ENCODE data around the gene SAMD4A. TPM values are rescaled to one million over a fixed set of nuclear protein-coding genes. Genes with fewer than 3 reads are reported as not detected.
A peak's percentile ranks its signal among the peaks of the same experiment; 100 is the strongest.

Gene SAMD4A
- 10 to 100 TPM; 15.3 to 40.2 (median 22.3) TPM for total RNA-seq

GRCh38 chr14:54566410-54567223 is at the start of gene SAMD4A:
Gene SAMD4A (plus strand): TSS chr14:54567128. CDS start chr14:54567917, 789 bp downstream.
- no peaks in the 10 kb centered on the region for H3K9me3 ChIP-seq
- no peaks in the 10 kb centered on the region for H3K36me3 ChIP-seq
- H3K27ac ChIP-seq: peak within 1 kb of the TSS; percentile 97 to 99 (median 98)
- peak within 1 kb of the TSS; percentile 51 to 77 (median 70) for H3K4me3 ChIP-seq
- in situ Hi-C loops (cut with MboI; ENCODE audit: low pct_ligation_motif_present in 1 of 4, low pct_unique_long_range_greater_than_20kb in 1 of 4, low sequenced_read_pairs in 3 of 4) (no loop called here), intact Hi-C loops (cut with DNase I; ENCODE audit: low total_unique reads) (loop anchor here (5.0 kb wide), 2 partner anchors 106 to 126 kb away; no protein-coding TSS in a partner anchor)
- H3K4me1 ChIP-seq: peaks cover 0 to 35% (median 28%) of the 10 kb centered on the region in 4 donors
- WGBS, 2 donors (ENCODE audit: low coverage in 1 of 2): 1% methylated on average over 43 of the region's 91 CpGs; no CpG with 5 or more reads in 1 of the 2 donors
- no peaks in the 10 kb centered on the region for H3K27me3 ChIP-seq
- no peak for TF ChIP-seq EP300 (IDR thresholded peaks at IDR 0.05; ENCODE audit: low read depth)
- TF ChIP-seq POLR2A (IDR thresholded peaks at IDR 0.05): peak; percentile 48
- peak; percentile 14 to 57 (median 43) for TF ChIP-seq POLR2AphosphoS5 (IDR thresholded peaks at IDR 0.05)
- peak in 2 of 5 experiments; percentile 18 to 32 for TF ChIP-seq CTCF (IDR thresholded peaks at IDR 0.05)
- DNase-seq: peak; percentile 75

- Histone ChIP-seq H3K27me3 (no peaks in the 10 kb centered on the region), H3K27ac (no peak overlapping the region), H3K4me3 (no peak overlapping the region), H3K36me3 (peaks cover 0 to 20% (median 6%) of the 10 kb centered on the region in 4 donors), H3K9me3 (no peaks in the 10 kb centered on the region), H3K4me1 (peaks cover 0 to 8% (median 1%) of the 10 kb centered on the region in 4 donors)
- WGBS, 2 donors (ENCODE audit: low coverage in 1 of 2): 94 to 100% methylated on average over 1 to 4 of the region's 4 CpGs
- in situ Hi-C loops (cut with MboI; ENCODE audit: low pct_ligation_motif_present in 1 of 4, low pct_unique_long_range_greater_than_20kb in 1 of 4, low sequenced_read_pairs in 3 of 4): no loop called here
- intact Hi-C loops (cut with DNase I; ENCODE audit: low total_unique reads): no loop called here
- TF ChIP-seq POLR2A (IDR thresholded peaks at IDR 0.05) (no peak), CTCF (IDR thresholded peaks at IDR 0.05) (no peak), EP300 (IDR thresholded peaks at IDR 0.05; ENCODE audit: low read depth) (no peak), POLR2AphosphoS5 (IDR thresholded peaks at IDR 0.05) (no peak)
- DNase-seq: no peak
These were observed 42.5 kb upstream of the SAMD4A start for GRCh38 chr14:54524410-54524809.

- 81 to 84% methylated on average over 2 of the region's 2 CpGs for WGBS, 2 donors (ENCODE audit: low coverage in 1 of 2)
- Histone ChIP-seq H3K27ac (peak overlapping the region in 1 of 4 donors; percentile 12), H3K9me3 (no peaks in the 10 kb centered on the region), H3K36me3 (peaks cover 0 to 8% (median 3%) of the 10 kb centered on the region in 4 donors), H3K27me3 (no peaks in the 10 kb centered on the region), H3K4me3 (no peak overlapping the region), H3K4me1 (peaks cover 0 to 16% (median 4%) of the 10 kb centered on the region in 4 donors)
- in situ Hi-C loops (cut with MboI; ENCODE audit: low pct_ligation_motif_present in 1 of 4, low pct_unique_long_range_greater_than_20kb in 1 of 4, low sequenced_read_pairs in 3 of 4): no loop called here
- TF ChIP-seq POLR2A (IDR thresholded peaks at IDR 0.05): no peak
- TF ChIP-seq POLR2AphosphoS5 (IDR thresholded peaks at IDR 0.05): no peak
- TF ChIP-seq EP300 (IDR thresholded peaks at IDR 0.05; ENCODE audit: low read depth): no peak
- TF ChIP-seq CTCF (IDR thresholded peaks at IDR 0.05): no peak
- intact Hi-C loops (cut with DNase I; ENCODE audit: low total_unique reads): no loop called here
- DNase-seq: no peak
These were observed 38.0 kb upstream of the SAMD4A start for GRCh38 chr14:54528973-54529372.

- Histone ChIP-seq H3K27me3 (no peaks in the 10 kb centered on the region), H3K27ac (peak overlapping the region in 1 of 4 donors; percentile 12), H3K36me3 (peaks cover 0 to 5% (median 1%) of the 10 kb centered on the region in 4 donors), H3K9me3 (no peaks in the 10 kb centered on the region), H3K4me1 (peaks cover 0 to 16% (median 4%) of the 10 kb centered on the region in 4 donors), H3K4me3 (no peak overlapping the region)
- 37 to 42% methylated on average over 1 of the region's 1 CpG for WGBS, 2 donors (ENCODE audit: low coverage in 1 of 2)
- in situ Hi-C loops (cut with MboI; ENCODE audit: low pct_ligation_motif_present in 1 of 4, low pct_unique_long_range_greater_than_20kb in 1 of 4, low sequenced_read_pairs in 3 of 4): no loop called here
- TF ChIP-seq EP300 (IDR thresholded peaks at IDR 0.05; ENCODE audit: low read depth) (no peak), POLR2AphosphoS5 (IDR thresholded peaks at IDR 0.05) (no peak), CTCF (IDR thresholded peaks at IDR 0.05) (no peak), POLR2A (IDR thresholded peaks at IDR 0.05) (no peak)
- intact Hi-C loops (cut with DNase I; ENCODE audit: low total_unique reads): no loop called here
- peak; percentile 58 for DNase-seq
These were observed 37.1 kb upstream of the SAMD4A start for GRCh38 chr14:54529811-54530210.

All from transverse colon (tissue), 4 donors.